RCC 7860 (cell line): ENCODE measurements around the gene IQSEC2.

Experiments used
- DNase-seq: peaks from one replicate; pipeline ENCODE4 v3.0.0-alpha.2; 2015; ENCODE audit warnings: low spot score
- FAIRE-seq: peaks from 2 replicates; lab custom pipeline; 2012; peaks lifted over from hg19 to GRCh38; lab: Jason Lieb, UNC

The IQSEC2 gene

DNA sequence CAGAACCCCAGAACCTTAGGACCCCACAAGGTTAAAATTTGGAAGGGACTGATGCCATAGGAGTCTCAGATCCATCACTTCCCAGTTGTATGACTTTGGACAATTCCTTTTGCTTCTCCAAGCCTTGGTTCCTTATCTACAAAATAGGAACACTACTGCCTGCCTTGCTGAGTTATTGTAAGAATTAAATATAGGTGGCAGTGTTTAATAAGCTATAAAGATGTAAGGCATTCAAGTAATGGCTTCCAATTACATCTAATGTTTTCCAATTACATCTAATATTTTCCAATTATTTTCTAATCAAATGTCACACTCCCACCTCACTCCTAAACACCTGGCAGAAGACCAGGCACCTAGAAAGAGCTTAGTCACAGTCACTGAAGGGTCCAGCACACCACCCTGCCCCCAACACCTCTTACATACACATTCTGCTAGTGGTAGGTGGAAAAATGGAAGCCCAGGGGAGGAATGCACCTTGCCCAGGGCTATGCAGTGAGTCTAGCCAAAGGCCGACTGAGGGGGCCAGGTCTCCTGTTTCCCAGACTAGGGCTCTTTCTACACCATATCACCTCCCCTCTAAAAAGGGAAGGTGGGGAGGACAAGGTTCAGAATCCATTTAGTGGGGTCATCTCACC is 31.9 kb downstream of the IQSEC2 start:
- DNase-seq (no peak), FAIRE-seq (no peak)

DNA sequence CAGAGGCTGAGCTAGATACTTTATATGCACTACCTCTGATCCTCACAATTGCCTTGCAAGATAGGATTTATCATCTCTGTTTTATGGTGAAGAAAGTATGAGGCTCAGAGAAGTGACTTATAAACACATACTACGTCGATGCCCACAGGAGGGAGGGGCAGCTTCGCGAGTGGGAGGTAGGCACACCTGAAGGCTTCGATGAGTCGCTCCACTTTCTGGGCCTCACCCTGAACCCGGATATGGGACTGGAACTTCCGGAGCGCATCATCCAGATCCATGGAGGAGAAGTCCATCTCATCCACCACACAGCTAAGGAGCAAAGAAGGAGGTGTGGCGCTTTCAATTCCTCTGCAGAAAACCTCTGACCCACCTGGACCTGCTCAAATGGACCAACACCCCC is 33.5 kb downstream of the IQSEC2 start:
- DNase-seq (no peak), FAIRE-seq (no peak)

DNA sequence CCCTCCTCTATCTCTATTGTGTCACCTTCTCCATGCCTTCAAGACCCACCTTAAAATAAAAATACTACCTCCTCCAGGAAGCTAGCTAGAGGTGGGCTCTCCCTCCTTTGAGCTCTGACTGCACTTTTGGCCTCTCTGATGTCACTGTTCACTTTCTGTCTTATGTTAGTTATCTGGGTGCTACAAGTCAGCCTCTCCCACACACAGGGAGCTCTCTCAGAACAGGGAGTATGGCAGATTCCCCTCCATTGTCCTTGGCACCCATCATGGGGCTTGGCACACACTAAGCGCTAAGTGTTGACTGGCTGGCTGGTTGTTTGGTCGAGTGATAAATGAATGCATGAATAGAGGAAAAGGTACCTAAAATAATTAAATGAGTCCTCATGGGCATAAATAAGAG is 35.2 kb downstream of the IQSEC2 start:
- DNase-seq, result no peak
- FAIRE-seq, result no peak

DNA sequence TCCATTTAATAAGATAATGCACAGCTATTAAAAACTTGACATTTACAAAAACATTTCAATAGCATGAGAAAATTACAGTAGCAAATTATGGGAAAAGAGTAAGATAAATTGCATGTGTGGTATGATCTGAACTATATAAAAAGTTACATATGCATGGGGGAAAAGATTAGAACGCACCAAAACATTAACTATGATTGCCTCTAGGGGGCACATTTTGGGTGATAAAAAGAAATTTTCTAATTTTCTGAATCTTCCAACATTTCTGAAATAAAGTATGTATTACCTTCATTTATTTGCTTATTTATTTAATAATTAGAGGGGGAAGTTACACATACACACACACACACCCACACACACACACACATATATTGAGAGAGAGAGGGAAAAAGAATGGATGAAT is 36.8 kb downstream of the IQSEC2 start:
- peak; percentile 49 for FAIRE-seq
- DNase-seq, result no peak

DNA sequence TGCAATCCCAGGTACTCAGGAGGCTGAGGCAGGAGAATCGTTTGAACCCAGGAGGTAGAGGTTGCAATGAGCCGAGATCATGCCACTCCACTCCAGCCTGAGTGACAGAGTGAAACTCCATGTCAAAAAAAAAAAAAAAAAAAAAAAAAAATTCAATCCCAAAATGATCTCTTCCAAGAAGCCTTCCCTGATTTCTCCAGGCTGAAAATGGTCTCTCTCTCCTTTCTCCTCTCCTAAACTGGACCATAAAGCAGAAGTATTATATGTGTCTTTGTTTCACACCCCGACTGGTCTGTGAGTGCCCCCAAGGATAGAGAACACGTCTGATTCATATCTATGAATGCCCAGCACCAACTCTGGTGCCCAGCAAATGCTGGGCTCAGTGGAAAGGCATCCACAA is 39.1 kb downstream of the IQSEC2 start:
- FAIRE-seq, result no peak

DNA sequence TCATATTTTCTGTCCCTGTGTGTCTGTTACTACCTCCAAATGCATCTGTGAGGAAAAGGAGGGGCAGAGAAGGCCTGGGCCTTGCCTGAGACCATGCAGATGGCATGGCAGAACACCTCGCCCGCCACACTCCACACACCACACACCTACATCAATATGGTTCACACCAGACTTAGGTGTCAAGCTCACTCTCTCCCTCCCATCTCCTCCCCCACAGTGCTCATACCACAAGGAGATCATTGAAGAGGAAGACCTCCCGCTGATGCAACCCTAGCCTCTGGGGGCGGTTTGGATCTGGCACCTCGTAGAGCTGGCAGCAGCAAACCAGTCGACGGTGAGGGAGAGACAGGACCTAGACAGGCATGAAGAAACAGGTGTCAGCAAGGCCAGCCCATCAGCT is 39.8 kb downstream of the IQSEC2 start:
- DNase-seq (no peak), FAIRE-seq (no peak)

More for the DNA sequence above, 39.1 kb downstream of the IQSEC2 start:
- DNase-seq, result no peak

DNA sequence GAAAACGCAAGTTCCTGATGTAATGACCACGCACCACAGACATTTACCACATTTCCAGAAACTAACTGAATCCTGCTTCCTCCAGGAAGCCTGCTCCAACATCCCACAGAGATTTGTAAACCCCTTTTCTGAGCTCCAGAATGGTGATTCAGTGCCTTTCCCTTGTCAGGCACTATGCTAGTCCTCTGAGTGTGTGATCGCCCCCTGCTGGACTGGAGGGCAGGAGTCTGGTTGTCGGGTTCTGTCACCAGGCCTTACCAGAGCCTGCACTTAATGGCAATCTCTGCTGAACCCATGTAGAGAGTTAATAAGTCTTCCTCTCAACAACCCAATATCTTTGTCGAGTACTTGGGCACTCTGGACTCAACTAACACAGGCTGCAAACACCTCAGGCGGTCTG is 41.9 kb downstream of the IQSEC2 start:
- FAIRE-seq, result no peak
- no peak for DNase-seq

DNA sequence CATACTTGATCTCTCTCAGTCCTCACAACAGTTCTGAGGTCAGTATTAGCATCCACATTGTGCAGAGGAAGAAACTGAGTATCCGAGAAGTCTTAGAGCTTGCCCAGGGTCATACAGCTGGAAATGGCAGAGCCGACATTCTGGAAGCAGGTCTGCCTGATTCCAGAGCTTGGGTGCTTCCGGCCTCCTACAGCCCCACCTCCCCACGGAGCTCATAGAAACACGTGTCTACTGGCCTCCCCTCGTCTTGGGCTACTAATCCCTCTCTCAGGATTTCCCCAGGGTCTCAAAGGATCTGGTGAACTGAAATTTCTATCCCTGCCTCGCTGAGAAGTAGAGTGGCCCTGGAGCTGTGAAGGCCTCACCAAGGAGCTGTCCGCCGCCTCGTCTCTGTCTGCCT is 44.3 kb downstream of the IQSEC2 start:
- DNase-seq (no peak), FAIRE-seq (no peak)

DNA sequence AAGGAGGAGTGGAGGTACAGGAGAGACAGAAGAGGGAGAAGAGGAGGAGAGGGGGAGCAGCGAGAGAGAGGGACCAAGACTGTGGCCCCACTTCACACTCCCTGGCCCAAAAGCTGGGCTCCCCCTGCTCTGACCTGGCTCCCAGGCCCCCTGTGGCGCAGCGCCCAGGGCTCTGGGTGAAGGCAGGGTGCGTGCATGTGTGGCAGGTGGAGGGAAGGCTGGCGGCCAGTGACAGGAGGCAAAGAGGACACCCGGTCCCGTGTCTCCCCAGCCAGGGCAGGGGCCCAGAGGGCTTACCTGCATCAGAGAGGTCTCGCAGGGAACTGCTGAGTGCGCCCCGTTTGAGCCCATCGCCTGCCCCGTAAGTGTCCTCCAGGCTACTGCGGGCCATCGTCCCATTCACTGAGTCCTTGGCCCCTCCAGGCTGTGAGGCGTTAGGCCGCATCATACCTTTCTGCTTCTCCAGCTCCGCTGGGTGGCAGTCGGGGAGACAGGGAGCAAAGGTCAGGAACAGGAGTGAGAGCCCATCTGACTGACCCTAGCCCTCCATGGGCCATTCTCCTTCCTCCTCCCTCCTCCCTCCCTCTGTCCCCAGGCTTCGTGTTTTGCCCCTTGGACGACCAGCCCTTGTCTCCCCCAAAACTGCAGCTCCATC is 45.2 kb downstream of the IQSEC2 start:
- no peak for FAIRE-seq
- DNase-seq, result no peak

DNA sequence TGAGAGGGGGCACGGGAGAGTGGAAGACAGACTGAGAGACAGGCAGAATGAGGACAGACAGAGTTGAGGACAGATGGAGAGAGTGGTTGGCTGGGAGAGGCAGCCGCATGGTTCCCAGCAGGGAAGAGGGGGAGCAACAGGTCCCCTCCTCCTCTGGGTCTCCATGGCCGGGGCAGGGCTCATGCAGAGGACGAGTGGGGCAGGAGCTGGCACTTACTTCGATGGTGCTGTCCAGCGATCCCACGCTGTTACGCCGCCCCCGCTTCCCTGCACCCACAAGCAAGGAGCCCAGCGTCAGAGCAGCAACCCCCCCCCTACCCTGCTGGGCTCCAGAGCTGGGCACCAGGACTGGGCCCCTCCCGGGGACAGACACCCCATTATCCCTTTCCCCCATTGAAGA is 45.8 kb downstream of the IQSEC2 start:
- FAIRE-seq, result no peak
- DNase-seq, result no peak

DNA sequence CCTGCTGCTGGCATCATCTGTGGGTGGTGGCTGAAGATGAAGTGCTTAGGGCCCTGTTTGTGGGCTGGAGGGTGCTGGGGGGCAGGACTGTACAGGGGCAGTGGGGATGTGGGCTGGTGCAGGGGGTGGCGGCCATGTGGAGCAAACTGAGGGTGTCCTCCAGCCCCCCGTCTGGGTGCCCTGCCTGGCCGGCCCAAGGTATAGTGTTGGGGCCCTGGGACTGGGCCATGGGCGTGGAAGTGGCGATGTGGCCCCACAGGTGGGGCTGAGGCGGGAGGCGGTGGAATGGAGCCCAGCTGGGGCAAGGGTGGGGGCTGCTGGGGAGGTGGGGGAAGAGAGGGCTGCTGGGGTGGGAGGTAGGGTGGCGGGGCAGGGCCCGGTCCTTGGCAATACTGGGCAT is 46.9 kb downstream of the IQSEC2 start:
- no peak for DNase-seq
- no peak for FAIRE-seq

DNA sequence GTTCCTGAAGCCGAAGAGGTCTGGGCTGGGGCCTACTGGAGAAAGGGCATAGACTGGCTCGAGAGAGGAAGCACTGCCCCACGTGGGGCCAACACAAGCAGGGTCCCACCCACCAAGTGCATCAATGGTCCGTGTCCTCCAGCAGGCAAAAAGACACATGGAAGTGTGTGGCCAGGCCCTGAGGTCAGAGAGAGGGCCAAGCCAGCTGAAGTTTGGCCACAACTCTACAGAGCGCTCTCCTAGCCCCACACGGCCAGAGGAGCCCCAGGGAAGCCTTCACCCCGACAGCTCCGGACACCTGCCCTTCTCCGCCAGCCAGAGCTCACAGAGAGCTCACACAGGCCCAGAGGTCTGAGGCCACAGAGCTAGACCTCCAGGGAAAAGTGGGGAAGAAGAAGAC is 47.8 kb downstream of the IQSEC2 start:
- FAIRE-seq, result no peak
- no peak for DNase-seq

DNA sequence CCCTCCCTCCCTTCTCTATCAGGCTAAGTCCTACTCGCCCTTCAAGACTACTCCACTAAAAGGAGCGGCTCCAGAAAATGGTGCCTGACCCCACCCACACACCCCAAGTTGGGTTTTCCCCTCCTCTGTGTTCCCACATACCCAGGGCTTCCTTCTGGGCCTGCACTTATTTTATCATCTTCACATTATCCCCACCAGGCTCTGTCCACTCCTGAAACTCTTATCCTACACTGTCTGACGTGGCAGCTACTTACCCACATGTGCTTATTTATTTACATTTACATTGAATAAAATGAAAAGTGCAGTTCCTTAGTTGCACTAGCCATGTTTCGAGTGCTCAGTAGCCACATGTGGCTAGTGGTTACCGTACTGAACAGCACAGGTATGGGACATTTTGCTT is 51.3 kb downstream of the IQSEC2 start:
- no peak for FAIRE-seq

DNA sequence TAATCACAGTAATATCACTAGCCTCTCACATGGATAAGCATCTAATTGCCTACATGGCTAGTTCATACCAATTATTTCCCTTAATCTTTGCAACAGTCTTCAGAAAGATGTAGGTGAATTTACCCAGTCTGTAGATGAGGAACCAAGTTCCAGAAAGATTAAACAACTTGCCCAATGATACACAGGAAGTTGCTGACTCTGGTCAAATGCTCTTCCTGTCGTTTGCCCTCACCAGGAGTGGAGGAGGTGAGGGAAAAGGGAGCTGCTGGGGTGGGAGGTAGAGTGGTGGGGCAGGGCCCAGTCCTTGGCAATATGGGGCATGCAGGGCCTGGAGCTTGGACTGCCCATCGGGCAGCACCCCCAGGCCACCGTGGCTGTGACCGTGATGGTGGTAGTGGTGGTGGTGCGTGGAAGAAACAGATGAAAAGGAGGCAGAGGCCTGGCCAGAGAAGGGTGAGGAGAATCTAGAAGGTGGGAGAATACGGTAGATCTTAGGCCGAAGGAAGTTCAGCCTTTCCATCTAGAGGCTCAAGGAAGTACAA is 54.1 kb downstream of the IQSEC2 start:
- DNase-seq (no peak), FAIRE-seq (no peak)

More for the DNA sequence above, 51.3 kb downstream of the IQSEC2 start:
- DNase-seq, result no peak

DNA sequence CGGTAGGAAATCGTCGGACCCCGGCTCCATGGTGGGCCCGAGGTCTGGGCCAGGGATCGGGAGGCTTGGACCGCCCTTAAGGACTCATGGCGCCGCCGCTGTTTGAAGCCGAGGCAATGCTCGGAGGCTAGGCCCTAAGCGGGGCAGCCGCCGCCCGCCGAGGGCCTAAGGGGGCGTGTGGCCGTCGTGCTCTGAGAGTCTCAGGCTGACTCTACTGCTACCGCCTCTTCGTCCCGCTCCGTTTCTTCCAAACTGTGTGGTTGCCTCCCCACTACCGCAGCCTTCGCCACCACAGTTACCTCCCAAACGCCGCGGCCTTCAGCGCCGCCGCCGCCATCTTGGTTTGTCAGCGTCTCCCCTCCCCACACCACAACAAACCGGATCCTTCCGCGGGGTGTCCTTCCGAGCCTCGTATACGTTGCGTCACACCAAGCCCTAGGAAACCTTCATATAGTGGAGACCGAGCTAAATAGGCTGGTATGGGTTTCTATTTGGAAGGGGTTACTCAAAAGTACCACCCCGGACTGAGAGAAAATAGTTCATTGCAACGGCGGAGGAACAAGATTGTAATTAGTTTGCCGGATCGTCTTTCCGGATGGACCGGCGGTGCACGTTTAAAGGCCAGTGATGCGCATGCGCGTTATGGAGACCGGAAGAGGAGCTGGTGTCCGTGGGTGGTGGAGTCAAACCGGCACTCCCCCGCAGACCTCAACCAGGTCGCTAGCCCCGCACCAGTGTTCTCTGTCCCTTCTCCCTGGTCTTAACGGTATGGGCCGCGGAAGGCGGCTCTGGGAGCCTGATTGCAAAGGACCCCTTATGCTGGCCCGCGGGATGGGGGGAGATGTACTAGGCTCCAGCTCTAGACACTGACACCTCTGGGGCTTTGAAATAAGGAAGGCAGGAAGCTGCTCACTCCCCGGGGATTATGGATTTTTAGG is 56.3 kb downstream of the IQSEC2 start, which contains the start of gene KDM5C:
TSS of gene KDM5C (minus strand) at position 348 of the 938 bp plus-strand sequence. CDS start at position 30, 318 bp downstream.
- DNase-seq (peak; percentile 85), FAIRE-seq (peak; percentile 40)

DNA sequence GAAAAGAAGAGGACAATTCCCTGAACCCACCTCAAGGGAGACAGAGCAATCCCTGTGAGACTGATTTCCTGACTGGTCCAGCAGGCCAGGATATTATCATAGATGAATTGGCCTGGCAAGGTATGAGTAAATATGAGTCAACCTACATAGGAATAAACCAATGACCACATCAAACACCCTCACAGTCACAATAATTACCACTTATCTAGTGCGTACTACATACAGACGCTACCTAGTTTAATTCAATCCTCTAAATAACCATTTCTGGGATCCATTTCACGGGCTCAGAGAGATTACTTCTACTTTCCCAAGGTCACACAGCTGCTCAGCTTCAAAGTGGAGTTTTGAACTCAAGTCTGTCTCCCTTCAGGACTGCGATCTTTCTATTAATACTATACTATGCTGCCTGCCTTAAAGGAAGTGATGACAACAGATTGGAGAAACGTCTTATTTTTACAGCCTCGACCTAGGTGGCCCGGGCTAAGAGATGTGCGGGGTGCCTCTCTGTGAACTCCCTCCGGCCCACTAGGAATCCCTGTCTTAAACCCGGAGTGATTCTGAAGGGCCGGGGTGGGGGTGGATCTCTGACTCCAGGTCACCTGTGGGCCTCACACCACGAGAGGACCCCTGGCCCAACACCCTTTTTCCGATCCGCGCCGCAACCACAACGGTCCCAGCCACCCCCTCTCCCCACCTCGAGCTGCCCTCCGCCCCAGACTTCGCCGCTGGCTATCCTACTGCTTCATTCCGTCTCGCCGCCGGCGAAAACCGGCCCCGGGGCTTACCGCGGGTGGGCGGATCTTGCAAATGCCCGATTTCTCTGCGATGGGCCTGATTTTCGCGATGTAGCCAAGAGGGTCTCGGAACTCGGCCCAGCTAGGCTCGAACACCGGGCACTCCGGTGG is 57.2 kb downstream of the IQSEC2 start:
- DNase-seq (peak; percentile 68), FAIRE-seq (peak; percentile 79)

DNA sequence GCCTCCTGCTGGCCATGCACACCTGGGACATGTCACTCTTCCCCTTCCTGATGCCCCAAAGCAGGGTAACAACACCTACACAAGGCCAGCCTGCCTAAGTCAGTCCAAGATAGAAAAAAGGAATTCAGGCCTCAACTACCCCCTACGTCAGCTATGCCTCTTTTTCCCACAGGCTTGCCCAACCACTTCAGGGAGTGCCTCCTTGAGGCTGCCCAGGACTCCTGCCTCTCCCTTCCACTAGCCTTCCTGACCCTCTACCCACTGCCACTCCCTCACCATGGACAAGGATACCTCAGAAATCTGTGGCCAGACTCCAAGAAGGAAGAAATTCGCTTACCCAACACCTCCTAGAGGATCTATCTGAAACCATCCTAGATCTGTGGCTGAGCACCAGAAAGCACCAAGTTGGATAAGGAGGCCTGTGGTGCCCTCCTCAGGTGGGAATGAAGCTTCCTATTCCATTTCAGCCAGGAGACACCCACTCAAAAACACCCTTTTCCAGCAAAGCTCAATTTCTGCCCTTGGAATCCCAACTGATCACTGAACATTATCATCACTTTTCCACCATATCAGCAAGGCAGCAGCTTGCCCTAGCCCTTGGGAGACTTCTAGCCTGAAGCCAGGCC is 58.2 kb downstream of the IQSEC2 start:
- DNase-seq (no peak), FAIRE-seq (no peak)
